GM19463 (cell line): Measurements from ENCODE around the gene SH2D1A.

Source experiments
- ATAC-seq: cut with Tn5 transposase; IDR thresholded peaks from one replicate; pipeline ENCODE4 v1.9.1; 2021; ENCODE audit warnings: mild to moderate bottlenecking, moderate library complexity; ENCODE audit not compliant: unreplicated experiment

The SH2D1A gene

GRCh38 chrX:124415115-124415800, 68.9 kb downstream of the SH2D1A start:
- ATAC-seq = peak; percentile 63

GRCh38 chrX:124421898-124422655, 75.7 kb downstream of the SH2D1A start:
- ATAC-seq = no peak
